ENCODE data around the gene PITX3. TPM values are rescaled to one million over a fixed set of nuclear protein-coding genes. Genes with fewer than 3 reads are reported as not detected.

PITX3 gene
- total RNA-seq, 1 experiment from 2014 or later: 0.81 TPM

DNA sequence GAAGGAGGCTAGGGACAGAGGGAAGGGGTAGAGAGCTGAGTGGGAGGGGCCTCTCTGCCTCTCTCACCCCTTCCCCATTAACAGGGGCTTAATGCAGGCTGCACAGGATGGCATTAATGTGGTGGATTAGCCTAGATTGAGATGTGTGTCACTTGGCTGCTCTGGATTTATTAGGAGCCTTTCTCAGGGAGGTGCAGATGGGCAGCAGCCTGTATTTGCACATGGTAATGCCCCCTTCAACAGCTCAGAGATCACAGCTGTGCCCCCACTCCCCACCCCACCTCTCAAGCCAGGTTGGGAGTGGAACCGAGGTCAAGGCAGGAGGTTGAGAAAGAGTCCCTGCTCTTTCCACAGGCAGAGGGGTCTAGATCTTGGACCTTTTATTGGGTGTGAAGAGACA lies 7.3 kb downstream of the PITX3 start (continued):
- TF ChIP-seq NFYB (CRISPR knock-in tag; conservative IDR thresholded peaks at IDR 0.05; ENCODE audit: low read depth): no peak

DNA sequence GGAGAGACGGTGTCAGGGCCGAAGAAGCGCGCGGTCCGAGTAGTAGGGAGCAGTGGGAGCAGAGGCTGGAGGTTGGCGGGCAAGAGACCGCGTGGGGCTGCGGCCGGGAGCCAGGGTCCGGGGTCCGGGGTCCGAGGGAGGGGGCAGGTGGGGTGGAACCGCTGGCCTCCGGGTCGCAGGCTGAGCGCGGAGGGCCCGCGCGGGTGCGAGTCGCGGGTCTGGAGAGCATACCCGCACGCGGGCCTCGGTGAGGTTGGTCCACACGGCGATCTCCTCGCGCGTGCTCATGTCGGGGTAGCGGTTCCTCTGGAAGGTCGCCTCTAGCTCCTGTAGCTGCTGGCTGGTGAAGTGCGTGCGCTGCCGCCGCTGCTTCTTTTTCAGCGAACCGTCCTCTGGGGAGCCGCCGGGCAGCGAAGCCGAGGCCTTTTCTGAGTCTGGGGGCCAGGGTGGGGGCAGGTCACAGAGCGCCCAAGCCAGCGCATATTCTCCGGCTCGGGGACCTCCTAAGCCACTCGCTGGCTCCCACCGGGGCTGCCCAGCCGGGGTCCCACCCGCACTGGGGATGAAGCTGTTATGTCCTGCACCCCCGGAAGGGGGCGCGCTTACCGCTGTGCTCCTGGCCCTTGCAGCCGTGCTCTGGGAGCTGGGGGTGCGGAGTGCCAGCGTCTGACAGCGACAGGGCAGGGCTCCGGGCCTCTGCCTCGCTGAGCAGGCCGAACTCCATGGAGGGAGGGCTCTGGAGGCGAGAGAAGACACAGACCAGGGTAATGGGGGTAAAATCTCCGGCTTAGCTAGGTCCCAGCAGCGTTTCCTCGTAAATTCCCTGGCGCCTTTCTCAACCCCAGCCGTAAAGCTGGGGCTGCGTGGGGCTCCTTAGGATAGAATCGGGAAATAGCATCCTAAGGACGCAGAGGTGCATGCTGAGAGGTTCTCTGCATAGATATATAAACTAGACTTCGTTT lies 9.7 kb downstream of the PITX3 start:
- peak overlapping the region; percentile 62 for H3K4me3 Mint-ChIP-seq
- no peaks in the 10 kb centered on the region for H3K36me3 Mint-ChIP-seq
- no peak overlapping the region for H3K27ac Mint-ChIP-seq
- H3K9me3 Mint-ChIP-seq: no peaks in the 10 kb centered on the region
- peaks cover 3% of the 10 kb centered on the region; the same call in 1 of the 2 replicates for H3K4me1 Mint-ChIP-seq
- H3K27me3 Mint-ChIP-seq (ENCODE audit: low read depth): peaks cover 99% of the 10 kb centered on the region
- ChIA-PET POLR2A (interaction anchor here (0.7 to 2.0 kb wide), 7 partner anchors 10 to 120 kb away, joined by 3 to 8 read pairs (median 6); partner anchors contain the start of genes GBF1 and PITX3), CTCF (interaction anchor here (0.5 to 18.9 kb wide), 69 partner anchors 8 to 629 kb away, joined by 3 to 906 read pairs (median 5); partner anchors contain the start of genes ACTR1A, CUEDC2, FBXL15 and GBF1)
- DNase-seq (ENCODE audit: low spot score) (peak; percentile 89), ATAC-seq (peak; percentile 68)
- no peak for TF ChIP-seq USF1 (CRISPR knock-in tag; IDR thresholded peaks at IDR 0.05)
- TF ChIP-seq CREM (CRISPR knock-in tag; IDR thresholded peaks at IDR 0.05): no peak
- peak; percentile 82; the same call in 1 of the 2 replicates for TF ChIP-seq ZNF138 (CRISPR knock-in tag; conservative IDR thresholded peaks at IDR 0.05)
- TF ChIP-seq, protein P1, sequence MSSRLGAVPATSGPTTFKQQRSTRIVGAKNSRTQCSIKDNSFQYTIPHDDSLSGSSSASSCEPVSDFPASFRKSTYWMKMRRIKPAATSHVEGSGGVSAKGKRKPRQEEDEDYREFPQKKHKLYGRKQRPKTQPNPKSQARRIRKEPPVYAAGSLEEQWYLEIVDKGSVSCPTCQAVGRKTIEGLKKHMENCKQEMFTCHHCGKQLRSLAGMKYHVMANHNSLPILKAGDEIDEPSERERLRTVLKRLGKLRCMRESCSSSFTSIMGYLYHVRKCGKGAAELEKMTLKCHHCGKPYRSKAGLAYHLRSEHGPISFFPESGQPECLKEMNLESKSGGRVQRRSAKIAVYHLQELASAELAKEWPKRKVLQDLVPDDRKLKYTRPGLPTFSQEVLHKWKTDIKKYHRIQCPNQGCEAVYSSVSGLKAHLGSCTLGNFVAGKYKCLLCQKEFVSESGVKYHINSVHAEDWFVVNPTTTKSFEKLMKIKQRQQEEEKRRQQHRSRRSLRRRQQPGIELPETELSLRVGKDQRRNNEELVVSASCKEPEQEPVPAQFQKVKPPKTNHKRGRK (CRISPR knock-in tag; IDR thresholded peaks at IDR 0.05; ENCODE audit: borderline replicate concordance): no peak
- no peak for TF ChIP-seq SOX15 (CRISPR knock-in tag; IDR thresholded peaks at IDR 0.05)
- peak; percentile 94 for TF ChIP-seq CTCF (IDR thresholded peaks at IDR 0.05)
- TF ChIP-seq CREB1 (CRISPR knock-in tag; IDR thresholded peaks at IDR 0.05): no peak
- TF ChIP-seq, protein P2, sequence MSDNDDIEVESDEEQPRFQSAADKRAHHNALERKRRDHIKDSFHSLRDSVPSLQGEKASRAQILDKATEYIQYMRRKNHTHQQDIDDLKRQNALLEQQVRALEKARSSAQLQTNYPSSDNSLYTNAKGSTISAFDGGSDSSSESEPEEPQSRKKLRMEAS (CRISPR knock-in tag; IDR thresholded peaks at IDR 0.05): 0 out of 2 replicates have a peak, but pooled peaks have one; percentile 37
- TF ChIP-seq SP1 (CRISPR knock-in tag; conservative IDR thresholded peaks at IDR 0.05): peak; percentile 57; the same call in 1 of the 2 replicates
- TF ChIP-seq, protein P3, sequence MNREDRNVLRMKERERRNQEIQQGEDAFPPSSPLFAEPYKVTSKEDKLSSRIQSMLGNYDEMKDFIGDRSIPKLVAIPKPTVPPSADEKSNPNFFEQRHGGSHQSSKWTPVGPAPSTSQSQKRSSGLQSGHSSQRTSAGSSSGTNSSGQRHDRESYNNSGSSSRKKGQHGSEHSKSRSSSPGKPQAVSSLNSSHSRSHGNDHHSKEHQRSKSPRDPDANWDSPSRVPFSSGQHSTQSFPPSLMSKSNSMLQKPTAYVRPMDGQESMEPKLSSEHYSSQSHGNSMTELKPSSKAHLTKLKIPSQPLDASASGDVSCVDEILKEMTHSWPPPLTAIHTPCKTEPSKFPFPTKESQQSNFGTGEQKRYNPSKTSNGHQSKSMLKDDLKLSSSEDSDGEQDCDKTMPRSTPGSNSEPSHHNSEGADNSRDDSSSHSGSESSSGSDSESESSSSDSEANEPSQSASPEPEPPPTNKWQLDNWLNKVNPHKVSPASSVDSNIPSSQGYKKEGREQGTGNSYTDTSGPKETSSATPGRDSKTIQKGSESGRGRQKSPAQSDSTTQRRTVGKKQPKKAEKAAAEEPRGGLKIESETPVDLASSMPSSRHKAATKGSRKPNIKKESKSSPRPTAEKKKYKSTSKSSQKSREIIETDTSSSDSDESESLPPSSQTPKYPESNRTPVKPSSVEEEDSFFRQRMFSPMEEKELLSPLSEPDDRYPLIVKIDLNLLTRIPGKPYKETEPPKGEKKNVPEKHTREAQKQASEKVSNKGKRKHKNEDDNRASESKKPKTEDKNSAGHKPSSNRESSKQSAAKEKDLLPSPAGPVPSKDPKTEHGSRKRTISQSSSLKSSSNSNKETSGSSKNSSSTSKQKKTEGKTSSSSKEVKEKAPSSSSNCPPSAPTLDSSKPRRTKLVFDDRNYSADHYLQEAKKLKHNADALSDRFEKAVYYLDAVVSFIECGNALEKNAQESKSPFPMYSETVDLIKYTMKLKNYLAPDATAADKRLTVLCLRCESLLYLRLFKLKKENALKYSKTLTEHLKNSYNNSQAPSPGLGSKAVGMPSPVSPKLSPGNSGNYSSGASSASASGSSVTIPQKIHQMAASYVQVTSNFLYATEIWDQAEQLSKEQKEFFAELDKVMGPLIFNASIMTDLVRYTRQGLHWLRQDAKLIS (CRISPR knock-in tag; IDR thresholded peaks at IDR 0.05; ENCODE audit: borderline replicate concordance): no peak
- TF ChIP-seq, protein P4, sequence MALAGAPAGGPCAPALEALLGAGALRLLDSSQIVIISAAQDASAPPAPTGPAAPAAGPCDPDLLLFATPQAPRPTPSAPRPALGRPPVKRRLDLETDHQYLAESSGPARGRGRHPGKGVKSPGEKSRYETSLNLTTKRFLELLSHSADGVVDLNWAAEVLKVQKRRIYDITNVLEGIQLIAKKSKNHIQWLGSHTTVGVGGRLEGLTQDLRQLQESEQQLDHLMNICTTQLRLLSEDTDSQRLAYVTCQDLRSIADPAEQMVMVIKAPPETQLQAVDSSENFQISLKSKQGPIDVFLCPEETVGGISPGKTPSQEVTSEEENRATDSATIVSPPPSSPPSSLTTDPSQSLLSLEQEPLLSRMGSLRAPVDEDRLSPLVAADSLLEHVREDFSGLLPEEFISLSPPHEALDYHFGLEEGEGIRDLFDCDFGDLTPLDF (CRISPR knock-in tag; IDR thresholded peaks at IDR 0.05): no peak
- no peak for TF ChIP-seq CBFB (CRISPR knock-in tag; IDR thresholded peaks at IDR 0.05; ENCODE audit: low read depth)
- TF ChIP-seq, protein P5, sequence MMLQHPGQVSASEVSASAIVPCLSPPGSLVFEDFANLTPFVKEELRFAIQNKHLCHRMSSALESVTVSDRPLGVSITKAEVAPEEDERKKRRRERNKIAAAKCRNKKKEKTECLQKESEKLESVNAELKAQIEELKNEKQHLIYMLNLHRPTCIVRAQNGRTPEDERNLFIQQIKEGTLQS (CRISPR knock-in tag; conservative IDR thresholded peaks at IDR 0.05): no peak
- TF ChIP-seq FOXP1 (CRISPR knock-in tag; IDR thresholded peaks at IDR 0.05; ENCODE audit: borderline replicate concordance): peak; percentile 62; the same call in 1 of the 2 replicates
- TF ChIP-seq, protein P6, sequence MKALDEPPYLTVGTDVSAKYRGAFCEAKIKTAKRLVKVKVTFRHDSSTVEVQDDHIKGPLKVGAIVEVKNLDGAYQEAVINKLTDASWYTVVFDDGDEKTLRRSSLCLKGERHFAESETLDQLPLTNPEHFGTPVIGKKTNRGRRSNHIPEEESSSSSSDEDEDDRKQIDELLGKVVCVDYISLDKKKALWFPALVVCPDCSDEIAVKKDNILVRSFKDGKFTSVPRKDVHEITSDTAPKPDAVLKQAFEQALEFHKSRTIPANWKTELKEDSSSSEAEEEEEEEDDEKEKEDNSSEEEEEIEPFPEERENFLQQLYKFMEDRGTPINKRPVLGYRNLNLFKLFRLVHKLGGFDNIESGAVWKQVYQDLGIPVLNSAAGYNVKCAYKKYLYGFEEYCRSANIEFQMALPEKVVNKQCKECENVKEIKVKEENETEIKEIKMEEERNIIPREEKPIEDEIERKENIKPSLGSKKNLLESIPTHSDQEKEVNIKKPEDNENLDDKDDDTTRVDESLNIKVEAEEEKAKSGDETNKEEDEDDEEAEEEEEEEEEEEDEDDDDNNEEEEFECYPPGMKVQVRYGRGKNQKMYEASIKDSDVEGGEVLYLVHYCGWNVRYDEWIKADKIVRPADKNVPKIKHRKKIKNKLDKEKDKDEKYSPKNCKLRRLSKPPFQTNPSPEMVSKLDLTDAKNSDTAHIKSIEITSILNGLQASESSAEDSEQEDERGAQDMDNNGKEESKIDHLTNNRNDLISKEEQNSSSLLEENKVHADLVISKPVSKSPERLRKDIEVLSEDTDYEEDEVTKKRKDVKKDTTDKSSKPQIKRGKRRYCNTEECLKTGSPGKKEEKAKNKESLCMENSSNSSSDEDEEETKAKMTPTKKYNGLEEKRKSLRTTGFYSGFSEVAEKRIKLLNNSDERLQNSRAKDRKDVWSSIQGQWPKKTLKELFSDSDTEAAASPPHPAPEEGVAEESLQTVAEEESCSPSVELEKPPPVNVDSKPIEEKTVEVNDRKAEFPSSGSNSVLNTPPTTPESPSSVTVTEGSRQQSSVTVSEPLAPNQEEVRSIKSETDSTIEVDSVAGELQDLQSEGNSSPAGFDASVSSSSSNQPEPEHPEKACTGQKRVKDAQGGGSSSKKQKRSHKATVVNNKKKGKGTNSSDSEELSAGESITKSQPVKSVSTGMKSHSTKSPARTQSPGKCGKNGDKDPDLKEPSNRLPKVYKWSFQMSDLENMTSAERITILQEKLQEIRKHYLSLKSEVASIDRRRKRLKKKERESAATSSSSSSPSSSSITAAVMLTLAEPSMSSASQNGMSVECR (CRISPR knock-in tag; IDR thresholded peaks at IDR 0.05; ENCODE audit: borderline replicate concordance): no peak
- TF ChIP-seq FOXK1 (CRISPR knock-in tag; IDR thresholded peaks at IDR 0.05): no peak
- no peak for TF ChIP-seq NFATC4 (CRISPR knock-in tag; IDR thresholded peaks at IDR 0.05)
